ENCODE data around the gene FTCD. TPM values are rescaled to one million over a fixed set of nuclear protein-coding genes. Genes with fewer than 3 reads are reported as not detected.

Gene FTCD
- total and polyA plus RNA-seq, 2 experiments from 2014 or later, result not detected

DNA sequence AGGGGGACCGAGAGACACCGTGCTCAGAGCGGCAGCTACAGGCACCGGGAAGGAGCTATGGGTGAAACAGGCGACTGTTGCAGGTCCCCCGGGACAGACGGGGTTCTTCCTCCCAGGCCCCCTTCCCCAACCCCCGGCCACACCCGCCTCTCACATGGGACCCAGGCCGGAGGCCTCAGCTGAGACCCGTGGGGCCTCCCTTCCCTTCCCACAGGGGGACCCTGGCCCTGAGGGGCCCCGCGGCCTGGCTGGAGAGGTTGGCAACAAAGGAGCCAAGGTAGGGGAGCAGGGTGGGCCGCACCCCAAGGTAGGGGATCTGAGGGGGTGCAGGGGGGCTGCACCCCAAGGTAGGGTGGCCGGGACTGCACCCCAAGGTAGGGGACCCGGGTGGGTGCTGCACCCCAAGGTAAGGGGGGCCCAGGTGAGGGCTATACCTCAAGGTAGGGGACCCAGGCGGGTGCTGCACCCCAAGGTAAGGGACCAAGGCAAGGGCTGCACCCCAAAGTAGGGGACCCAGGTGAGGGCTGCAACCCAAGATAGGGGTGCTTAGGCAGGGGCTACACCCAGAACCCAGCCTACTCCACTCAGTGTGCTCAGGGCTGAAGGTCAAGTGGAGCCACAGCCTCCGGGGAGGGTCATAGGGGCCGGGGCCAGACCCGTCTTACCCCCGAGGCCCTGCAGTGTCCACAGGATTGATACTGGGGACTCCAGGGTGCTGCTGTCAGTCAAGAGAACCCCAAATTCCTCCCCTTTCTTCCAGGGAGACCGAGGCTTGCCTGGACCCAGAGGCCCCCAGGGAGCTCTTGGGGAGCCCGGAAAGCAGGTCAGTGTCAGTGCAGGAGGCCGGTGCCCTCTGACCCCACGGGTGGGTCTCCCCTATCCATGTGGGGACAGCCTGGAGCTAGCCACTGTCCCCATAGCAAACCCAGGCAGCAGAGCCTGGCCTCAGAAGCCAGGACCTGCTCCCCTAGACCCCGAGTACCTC lies 34.8 kb downstream of the FTCD start:
- H4K20me1 ChIP-seq (ENCODE audit: insufficient read depth), result no peaks in the 10 kb centered on the region
- no peak overlapping the region for H3K4me3 ChIP-seq
- no peaks in the 10 kb centered on the region for H3K9me3 ChIP-seq (ENCODE audit: low read depth)
- peaks cover 39% of the 10 kb centered on the region; the same call in 1 of the 2 replicates for H3K79me2 ChIP-seq (ENCODE audit: insufficient read depth)
- TF ChIP-seq EZH2 (IDR thresholded peaks at IDR 0.05; ENCODE audit: insufficient read depth, poor library complexity, severe bottlenecking) (no peak), EZH2phosphoT487 (IDR thresholded peaks at IDR 0.05; ENCODE audit: insufficient read depth, low read depth) (no peak)
- no peak for DNase-seq
- no peak overlapping the region for H3K9ac ChIP-seq
- in situ Hi-C loops (cut with MboI), result no loop called here
- no peaks in the 10 kb centered on the region for H3K27me3 ChIP-seq (replicated peaks; ENCODE audit: insufficient read depth)
- H2AFZ ChIP-seq, result no peak overlapping the region
- H3K36me3 ChIP-seq (ENCODE audit: low read depth), result peaks cover 44% of the 10 kb centered on the region
- no peaks in the 10 kb centered on the region for H3K9me2 ChIP-seq (ENCODE audit: insufficient read depth)
- no peak overlapping the region for H3K4me2 ChIP-seq (ENCODE audit: unreplicated experiment)
- H3K27ac ChIP-seq, result peak overlapping the region; percentile 82
- peaks cover 50% of the 10 kb centered on the region for H3F3A ChIP-seq (ENCODE audit: insufficient read depth)
- H3K4me1 ChIP-seq (ENCODE audit: insufficient read depth), result peaks cover 20% of the 10 kb centered on the region
- 78 to 80% methylated on average over 23 to 25 of the region's 26 CpGs for WGBS, 2 experiments (ENCODE audit: low coverage in 1 of 2, low lambda C conversion rate in 2 of 2, missing lambda C conversion rate in 2 of 2)

DNA sequence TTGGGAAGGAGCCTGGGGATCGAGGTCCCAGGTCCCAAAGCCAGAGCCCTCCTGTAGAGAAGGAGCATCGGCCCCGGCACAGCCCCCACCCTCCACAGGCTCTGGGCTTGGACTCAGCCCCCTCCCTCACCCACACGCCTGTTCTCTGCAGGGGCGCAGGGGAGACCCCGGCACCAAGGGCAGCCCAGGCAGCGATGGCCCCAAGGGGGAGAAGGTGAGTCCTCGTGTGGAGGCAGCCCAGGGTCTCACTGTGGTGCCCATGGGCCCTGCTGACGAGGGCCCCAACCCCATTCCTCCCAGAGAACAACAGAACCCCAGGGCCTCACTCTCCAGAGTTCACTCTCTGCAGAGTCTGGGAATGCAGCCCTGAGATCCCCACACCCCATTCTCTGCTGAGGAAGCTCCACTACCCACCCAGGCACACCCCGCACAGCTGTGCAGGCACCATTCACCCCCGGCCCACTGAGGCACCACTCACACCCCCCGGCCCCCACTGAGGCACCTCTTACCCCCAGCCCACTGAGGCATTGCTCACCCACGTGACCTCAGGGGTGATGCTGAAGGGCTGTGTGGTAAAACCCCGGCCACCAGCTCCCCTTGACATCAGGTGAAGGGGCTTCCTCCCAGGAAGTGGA lies 35.6 kb downstream of the FTCD start:
- Histone ChIP-seq H3K27me3 (replicated peaks; ENCODE audit: insufficient read depth) (no peaks in the 10 kb centered on the region), H3K27ac (no peak overlapping the region), H3K4me1 (ENCODE audit: insufficient read depth) (peaks cover 20% of the 10 kb centered on the region), H3K9me2 (ENCODE audit: insufficient read depth) (no peaks in the 10 kb centered on the region), H2AFZ (no peak overlapping the region), H3K4me3 (no peak overlapping the region), H3K9ac (no peak overlapping the region), H4K20me1 (ENCODE audit: insufficient read depth) (no peaks in the 10 kb centered on the region), H3F3A (ENCODE audit: insufficient read depth) (peaks cover 55% of the 10 kb centered on the region), H3K4me2 (ENCODE audit: unreplicated experiment) (no peak overlapping the region), H3K9me3 (ENCODE audit: low read depth) (no peaks in the 10 kb centered on the region), H3K79me2 (ENCODE audit: insufficient read depth) (peaks cover 48% of the 10 kb centered on the region), H3K36me3 (ENCODE audit: low read depth) (peaks cover 46% of the 10 kb centered on the region)
- WGBS, 2 experiments (ENCODE audit: low coverage in 1 of 2, low lambda C conversion rate in 2 of 2, missing lambda C conversion rate in 2 of 2), result 82 to 85% methylated on average over 11 to 13 of the region's 14 CpGs
- no peak for DNase-seq
- TF ChIP-seq EZH2 (IDR thresholded peaks at IDR 0.05; ENCODE audit: insufficient read depth, poor library complexity, severe bottlenecking) (no peak), EZH2phosphoT487 (IDR thresholded peaks at IDR 0.05; ENCODE audit: insufficient read depth, low read depth) (no peak)
- in situ Hi-C loops (cut with MboI), result loop anchor here (10.0 kb wide), 1 partner anchor 125 kb away; no protein-coding TSS in a partner anchor

GRCh38 chr21:46119144-46119636 lies 36.2 kb downstream of the FTCD start:
- Histone ChIP-seq H3K79me2 (ENCODE audit: insufficient read depth) (peaks cover 49% of the 10 kb centered on the region), H3K27ac (no peak overlapping the region), H3K27me3 (replicated peaks; ENCODE audit: insufficient read depth) (no peaks in the 10 kb centered on the region), H2AFZ (no peak overlapping the region), H4K20me1 (ENCODE audit: insufficient read depth) (no peaks in the 10 kb centered on the region), H3K36me3 (ENCODE audit: low read depth) (peaks cover 47% of the 10 kb centered on the region), H3K9ac (no peak overlapping the region), H3F3A (ENCODE audit: insufficient read depth) (peaks cover 57% of the 10 kb centered on the region), H3K9me3 (ENCODE audit: low read depth) (no peaks in the 10 kb centered on the region), H3K4me3 (no peak overlapping the region), H3K9me2 (ENCODE audit: insufficient read depth) (no peaks in the 10 kb centered on the region), H3K4me1 (ENCODE audit: insufficient read depth) (peaks cover 20% of the 10 kb centered on the region), H3K4me2 (ENCODE audit: unreplicated experiment) (no peak overlapping the region)
- TF ChIP-seq EZH2phosphoT487 (IDR thresholded peaks at IDR 0.05; ENCODE audit: insufficient read depth, low read depth), result no peak
- no peak for TF ChIP-seq EZH2 (IDR thresholded peaks at IDR 0.05; ENCODE audit: insufficient read depth, poor library complexity, severe bottlenecking)
- WGBS, 2 experiments (ENCODE audit: low coverage in 1 of 2, low lambda C conversion rate in 2 of 2, missing lambda C conversion rate in 2 of 2), result 95 to 99% methylated on average over 11 to 12 of the region's 12 CpGs
- in situ Hi-C loops (cut with MboI), result loop anchor here (10.0 kb wide), 1 partner anchor 124 kb away; no protein-coding TSS in a partner anchor
- no peak for DNase-seq
